Measurements from ENCODE around the gene KRTAP10-8.
A peak's percentile ranks its signal among the peaks of the same experiment; 100 is the strongest.

DNA sequence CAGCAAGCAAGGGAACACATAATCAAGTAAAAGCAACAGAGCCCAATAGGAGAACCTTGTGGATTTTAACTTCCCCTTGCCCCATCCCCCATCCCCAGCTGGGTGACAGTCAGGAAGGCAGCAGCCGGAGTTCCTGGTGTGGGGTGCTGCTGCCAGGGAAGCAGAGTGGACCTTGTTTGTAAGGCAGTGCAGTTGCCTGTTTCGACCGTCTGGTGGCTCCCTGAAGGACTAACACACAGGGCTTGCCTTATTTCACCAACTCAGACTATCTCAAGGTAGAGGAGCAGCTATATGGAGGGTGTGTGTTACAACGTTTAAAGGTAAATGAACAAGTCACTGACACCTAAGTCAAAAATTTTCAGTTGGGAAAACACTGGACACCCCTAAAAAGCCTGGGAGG lies 6.6 kb downstream of the KRTAP10-8 start:
- TF ChIP-seq, protein P1, sequence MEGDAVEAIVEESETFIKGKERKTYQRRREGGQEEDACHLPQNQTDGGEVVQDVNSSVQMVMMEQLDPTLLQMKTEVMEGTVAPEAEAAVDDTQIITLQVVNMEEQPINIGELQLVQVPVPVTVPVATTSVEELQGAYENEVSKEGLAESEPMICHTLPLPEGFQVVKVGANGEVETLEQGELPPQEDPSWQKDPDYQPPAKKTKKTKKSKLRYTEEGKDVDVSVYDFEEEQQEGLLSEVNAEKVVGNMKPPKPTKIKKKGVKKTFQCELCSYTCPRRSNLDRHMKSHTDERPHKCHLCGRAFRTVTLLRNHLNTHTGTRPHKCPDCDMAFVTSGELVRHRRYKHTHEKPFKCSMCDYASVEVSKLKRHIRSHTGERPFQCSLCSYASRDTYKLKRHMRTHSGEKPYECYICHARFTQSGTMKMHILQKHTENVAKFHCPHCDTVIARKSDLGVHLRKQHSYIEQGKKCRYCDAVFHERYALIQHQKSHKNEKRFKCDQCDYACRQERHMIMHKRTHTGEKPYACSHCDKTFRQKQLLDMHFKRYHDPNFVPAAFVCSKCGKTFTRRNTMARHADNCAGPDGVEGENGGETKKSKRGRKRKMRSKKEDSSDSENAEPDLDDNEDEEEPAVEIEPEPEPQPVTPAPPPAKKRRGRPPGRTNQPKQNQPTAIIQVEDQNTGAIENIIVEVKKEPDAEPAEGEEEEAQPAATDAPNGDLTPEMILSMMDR (IDR thresholded peaks at IDR 0.05), result peak; percentile 7 to 36 (median 30)
- TF ChIP-seq POLR2A (IDR thresholded peaks at IDR 0.05), result no peak
